Progenitor cell of endocrine pancreas (in vitro differentiated cells): ENCODE data around the gene TMEM63A. TPM values are rescaled to one million over a fixed set of nuclear protein-coding genes. Genes with fewer than 3 reads are reported as not detected.
A peak's percentile ranks its signal among the peaks of the same experiment; 100 is the strongest.

ENCODE experiments used
- DNase-seq: peaks from one replicate; pipeline ENCODE4 v3.0.0; 2021; ENCODE audit warnings: low spot score; ENCODE audit not compliant: unreplicated experiment
- H3K27ac Mint-ChIP-seq: 2 replicates; pipeline ENCODE4 v1.8.0; 2021; ENCODE audit warnings: mild to moderate bottlenecking, moderate library complexity, mixed read lengths
- H3K27me3 Mint-ChIP-seq: 2 replicates; pipeline ENCODE4 v1.8.0; 2021; ENCODE audit warnings: mixed read lengths
- H3K36me3 Mint-ChIP-seq: 2 replicates; pipeline ENCODE4 v1.8.0; 2022; ENCODE audit warnings: mixed read lengths; ENCODE audit not compliant: insufficient read depth
- H3K4me1 Mint-ChIP-seq: 2 replicates; pipeline ENCODE4 v1.8.0; 2021; ENCODE audit warnings: low read depth, mixed read lengths
- H3K4me3 Mint-ChIP-seq: 2 replicates; pipeline ENCODE4 v1.8.0; 2021; ENCODE audit warnings: low read depth, mild to moderate bottlenecking, moderate library complexity, mixed read lengths
- H3K9me3 Mint-ChIP-seq: 2 replicates; pipeline ENCODE4 v1.8.0; 2021; ENCODE audit warnings: low read depth, mixed read lengths
- CTCF ChIP-seq: fragments of 200-600 bp; sonication (generic); IDR thresholded peaks from one replicate; pipeline ENCODE4 v1.5.0; 2021; ENCODE audit warnings: antibody characterized with exemption, mild to moderate bottlenecking; ENCODE audit not compliant: unreplicated experiment
- total RNA-seq: library from RNA; stranded (reverse); gene quantifications from 2 replicates; pipeline ENCODE4 v1.2.1, GENCODE V29; 2021

The TMEM63A gene
- total RNA-seq, 1 donor from 2014 or later = 246 TPM

GRCh38 chr1:225845097-225845496, 37.1 kb downstream of the TMEM63A start:
- DNase-seq = no peak
- Mint-ChIP-seq H3K4me3 (no peak overlapping the region), H3K27me3 (no peaks in the 10 kb centered on the region), H3K4me1 (peaks cover 7% of the 10 kb centered on the region), H3K36me3 (peaks cover 23% of the 10 kb centered on the region), H3K27ac (no peak overlapping the region), H3K9me3 (no peaks in the 10 kb centered on the region)
- TF ChIP-seq CTCF = no peak

- H3K4me1 Mint-ChIP-seq = peaks cover 7% of the 10 kb centered on the region
- TF ChIP-seq CTCF = no peak
- no peak for DNase-seq
- H3K27me3 Mint-ChIP-seq = no peaks in the 10 kb centered on the region
- H3K27ac Mint-ChIP-seq = peak overlapping the region; percentile 65
- H3K36me3 Mint-ChIP-seq = peaks cover 19% of the 10 kb centered on the region
- no peaks in the 10 kb centered on the region for H3K9me3 Mint-ChIP-seq
- no peak overlapping the region for H3K4me3 Mint-ChIP-seq
Measured at GRCh38 chr1:225844236-225845061, 37.7 kb downstream of the TMEM63A start.

GRCh38 chr1:225843426-225843795, 38.8 kb downstream of the TMEM63A start:
- H3K36me3 Mint-ChIP-seq = peaks cover 14% of the 10 kb centered on the region
- no peaks in the 10 kb centered on the region for H3K27me3 Mint-ChIP-seq
- H3K9me3 Mint-ChIP-seq = no peaks in the 10 kb centered on the region
- peaks cover 7% of the 10 kb centered on the region for H3K4me1 Mint-ChIP-seq
- TF ChIP-seq CTCF = no peak
- H3K27ac Mint-ChIP-seq = no peak overlapping the region
- DNase-seq = no peak
- no peak overlapping the region for H3K4me3 Mint-ChIP-seq

- H3K4me1 Mint-ChIP-seq = peaks cover 7% of the 10 kb centered on the region
- no peak for DNase-seq
- peak overlapping the region; percentile 14 for H3K27ac Mint-ChIP-seq
- no peak for TF ChIP-seq CTCF
- no peaks in the 10 kb centered on the region for H3K27me3 Mint-ChIP-seq
- no peak overlapping the region for H3K4me3 Mint-ChIP-seq
- peaks cover 14% of the 10 kb centered on the region for H3K36me3 Mint-ChIP-seq
- no peaks in the 10 kb centered on the region for H3K9me3 Mint-ChIP-seq
Measured at GRCh38 chr1:225842788-225843425, 39.3 kb downstream of the TMEM63A start.

- Mint-ChIP-seq H3K27ac (peak overlapping the region; percentile 43), H3K4me1 (peaks cover 7% of the 10 kb centered on the region), H3K36me3 (peaks cover 13% of the 10 kb centered on the region), H3K27me3 (no peaks in the 10 kb centered on the region), H3K9me3 (no peaks in the 10 kb centered on the region), H3K4me3 (no peak overlapping the region)
- TF ChIP-seq CTCF = no peak
- no peak for DNase-seq
Measured at GRCh38 chr1:225842074-225842473, 40.1 kb downstream of the TMEM63A start.
